H1 (cell line): Measurements from ENCODE around the gene SLC13A2. TPM values are rescaled to one million over a fixed set of nuclear protein-coding genes. Genes with fewer than 3 reads are reported as not detected.

Experiments used
- CTCF ChIA-PET: fragments of 300-600 bp; sonication (Branson Sonifier 250); formaldehyde crosslinking; loops from one replicate; lab custom pipeline; 2021; ENCODE audit not compliant: partially characterized antibody; lab: Charles Lee
- POLR2A ChIA-PET: fragments of 300-600 bp; sonication (Branson Sonifier 250); formaldehyde crosslinking; loops from one replicate; lab custom pipeline; 2021; ENCODE audit warnings: inconsistent platforms; ENCODE audit not compliant: partially characterized antibody; lab: Charles Lee
- DNase-seq, 2 experiments: peaks; one replicate each; pipeline versions ENCODE4 v3.0.0 to v3.0.0-alpha.2; 2010 to 2022; ENCODE audit warnings: low spot score in 2 of 2, low read depth in 1 of 2, mixed read lengths in 1 of 2
- FAIRE-seq: peaks from 2 replicates; lab custom pipeline; 2011; peaks lifted over from hg19 to GRCh38; lab: Jason Lieb, UNC
- H2AFZ ChIP-seq: 2 replicates; pipeline ENCODE4 v1.8.1; 2012; ENCODE audit warnings: low read length, inconsistent platforms
- H2AK5ac ChIP-seq: 2 replicates; pipeline ENCODE4 v1.6.1; 2013; ENCODE audit warnings: low read depth, low read length
- H2BK120ac ChIP-seq: replicated peaks from 2 replicates; pipeline ENCODE3; 2013; ENCODE audit warnings: low read depth, low read length, inconsistent platforms
- H2BK12ac ChIP-seq: 2 replicates; pipeline ENCODE4 v1.6.1; 2013; ENCODE audit warnings: low read depth, low read length
- H2BK15ac ChIP-seq: 2 replicates; pipeline ENCODE4 v1.6.1; 2013; ENCODE audit warnings: low read length
- H2BK20ac ChIP-seq: 2 replicates; pipeline ENCODE4 v1.6.1; 2013; ENCODE audit warnings: low read length
- H2BK5ac ChIP-seq: 2 replicates; pipeline ENCODE4 v1.6.1; 2013; ENCODE audit warnings: low read depth, low read length
- H3K14ac ChIP-seq: 2 replicates; pipeline ENCODE4 v1.6.1; 2013; ENCODE audit warnings: inconsistent platforms; ENCODE audit not compliant: insufficient read length
- H3K18ac ChIP-seq: 2 replicates; pipeline ENCODE4 v1.6.1; 2013; ENCODE audit warnings: low read length; ENCODE audit errors: extremely low read depth
- H3K23ac ChIP-seq: 2 replicates; pipeline ENCODE4 v1.6.1; 2013; ENCODE audit warnings: inconsistent platforms; ENCODE audit not compliant: insufficient read length
- H3K23me2 ChIP-seq: 2 replicates; pipeline ENCODE4 v1.6.1; 2013; ENCODE audit warnings: low read depth, low read length
- H3K27ac ChIP-seq: 2 replicates; pipeline ENCODE4 v1.6.1; 2011; ENCODE audit warnings: low read depth, low read length, inconsistent platforms
- H3K27me3 ChIP-seq, 4 experiments: replicated peaks in 1 of 4; 1 replicate in 1 of 4; 2 replicates in 3 of 4; pipeline versions ENCODE4 v1.6.1 to v1.8.1; 2011 to 2013; ENCODE audit warnings: low read length in 3 of 4, mild to moderate bottlenecking in 3 of 4, inconsistent platforms in 2 of 4, mixed read lengths in 2 of 4, moderate library complexity in 1 of 4; ENCODE audit not compliant: control insufficient read depth in 3 of 4, insufficient read depth in 3 of 4; ENCODE audit errors: extremely low read depth in 1 of 4
- H3K36me3 ChIP-seq, 4 experiments: 2 replicates each; pipeline versions ENCODE4 v1.6.1 to v1.8.1; 2011 to 2013; ENCODE audit warnings: mild to moderate bottlenecking in 4 of 4, low read length in 3 of 4, moderate library complexity in 2 of 4, control low read depth in 1 of 4, inconsistent platforms in 1 of 4; ENCODE audit not compliant: insufficient read depth in 4 of 4, control insufficient read depth in 2 of 4
- H3K4ac ChIP-seq: replicated peaks from 2 replicates; pipeline ENCODE3; 2013; ENCODE audit warnings: low read length, low read depth, mixed read lengths, inconsistent platforms; ENCODE audit not compliant: insufficient read length
- H3K4me1 ChIP-seq, 4 experiments: replicated peaks in 1 of 4; 1 replicate in 1 of 4; 2 replicates in 3 of 4; pipeline versions ENCODE4 v1.6.1 to v1.8.1; 2011 to 2013; ENCODE audit warnings: low read length in 3 of 4, inconsistent platforms in 2 of 4, mixed read lengths in 1 of 4; ENCODE audit not compliant: insufficient read depth in 4 of 4, control insufficient read depth in 3 of 4
- H3K4me2 ChIP-seq, 2 experiments: 2 replicates each; pipeline versions ENCODE4 v1.6.1 to v1.8.1; 2011 to 2013; ENCODE audit warnings: low read depth in 2 of 2, low read length in 2 of 2, control low read depth in 1 of 2, inconsistent platforms in 1 of 2, mild to moderate bottlenecking in 1 of 2; ENCODE audit not compliant: insufficient read depth in 1 of 2
- H3K4me3 ChIP-seq, 4 experiments: fragments of 200-600, 300-600 bp in 1 of 4; sonication (generic), shearing (Covaris generic), sonication (Bioruptor Twin) in 1 of 4; 2 replicates each; pipeline versions ENCODE4 v1.5.1 to v1.8.1; 2011 to 2016; ENCODE audit warnings: low read length in 4 of 4, low read depth in 3 of 4, control low read depth in 2 of 4, inconsistent platforms in 2 of 4, mild to moderate bottlenecking in 2 of 4, mixed read lengths in 1 of 4, moderate library complexity in 1 of 4; ENCODE audit not compliant: insufficient read depth in 2 of 4; ENCODE audit errors: extremely low read depth in 1 of 4
- H3K56ac ChIP-seq: replicated peaks from 2 replicates; pipeline ENCODE3; 2013; ENCODE audit warnings: low read depth, mild to moderate bottlenecking, mixed read lengths, low read length, inconsistent platforms; ENCODE audit not compliant: insufficient read length
- H3K79me1 ChIP-seq: 2 replicates; pipeline ENCODE4 v1.6.1; 2013; ENCODE audit warnings: low read depth, low read length, control low read depth
- H3K79me2 ChIP-seq, 2 experiments: 2 replicates each; pipeline versions ENCODE4 v1.6.1 to v1.8.1; 2012 to 2013; ENCODE audit warnings: low read length in 2 of 2, mild to moderate bottlenecking in 2 of 2, inconsistent platforms in 1 of 2; ENCODE audit not compliant: insufficient read depth in 2 of 2, control insufficient read depth in 1 of 2
- H3K9ac ChIP-seq, 4 experiments: replicated peaks in 1 of 4; 1 replicate in 1 of 4; 2 replicates in 3 of 4; pipeline versions ENCODE4 v1.6.1 to v1.8.1; 2011 to 2013; ENCODE audit warnings: low read depth in 3 of 4, low read length in 3 of 4, control low read depth in 2 of 4, mild to moderate bottlenecking in 2 of 4, moderate library complexity in 2 of 4, inconsistent platforms in 1 of 4; ENCODE audit errors: extremely low read depth in 1 of 4
- H3K9me3 ChIP-seq, 2 experiments: 2 replicates each; pipeline versions ENCODE4 v1.6.1 to v1.8.1; 2012 to 2013; ENCODE audit warnings: mild to moderate bottlenecking in 2 of 2, moderate library complexity in 2 of 2, control low read depth in 1 of 2, inconsistent platforms in 1 of 2, low read depth in 1 of 2, low read length in 1 of 2, mixed read lengths in 1 of 2; ENCODE audit not compliant: insufficient read depth in 2 of 2
- H4K20me1 ChIP-seq, 2 experiments: replicated peaks in 1 of 2; 2 replicates each; pipeline versions ENCODE3 to v1.8.1; 2011 to 2013; ENCODE audit warnings: inconsistent platforms in 2 of 2, low read length in 2 of 2, mild to moderate bottlenecking in 1 of 2; ENCODE audit not compliant: insufficient read depth in 2 of 2, control insufficient read depth in 1 of 2
- H4K5ac ChIP-seq: 2 replicates; pipeline ENCODE4 v1.6.1; 2013; ENCODE audit warnings: low read length, low read depth, mixed read lengths, inconsistent platforms; ENCODE audit not compliant: insufficient read length
- H4K8ac ChIP-seq: 2 replicates; pipeline ENCODE4 v1.8.0; 2013; ENCODE audit warnings: mild to moderate bottlenecking, moderate library complexity, low read length, inconsistent platforms; ENCODE audit not compliant: insufficient read depth; ENCODE audit errors: extremely low read depth
- H4K91ac ChIP-seq: replicated peaks from 2 replicates; pipeline ENCODE3; 2013; ENCODE audit warnings: low read length, mixed read lengths, inconsistent platforms; ENCODE audit not compliant: insufficient read length
- CHD1 ChIP-seq: IDR thresholded peaks from 2 replicates; pipeline ENCODE4 v1.6.1; 2012; ENCODE audit warnings: low read depth, low read length, improper control_type of control experiment
- EP300 ChIP-seq, 2 experiments: IDR thresholded peaks; 1 replicate in 1 of 2; 2 replicates in 1 of 2; pipeline ENCODE4 v1.6.1; 2011 to 2012; ENCODE audit warnings: low read depth in 2 of 2, low read length in 2 of 2, mild to moderate bottlenecking in 2 of 2, borderline replicate concordance in 1 of 2, inconsistent platforms in 1 of 2, moderate library complexity in 1 of 2
- JUN ChIP-seq: IDR thresholded peaks from 2 replicates; pipeline ENCODE4 v1.6.1; 2011; ENCODE audit warnings: low read depth, mild to moderate bottlenecking, improper control_type of control experiment, low read length
- JUND ChIP-seq: IDR thresholded peaks from 2 replicates; pipeline ENCODE4 v1.6.1; 2011; ENCODE audit warnings: mild to moderate bottlenecking, improper control_type of control experiment, low read length
- MAFK ChIP-seq: IDR thresholded peaks from 2 replicates; pipeline ENCODE4 v1.6.1; 2012; ENCODE audit warnings: low read depth, mild to moderate bottlenecking, improper control_type of control experiment, low read length
- RFX5 ChIP-seq: IDR thresholded peaks from 2 replicates; pipeline ENCODE4 v1.6.1; 2011; ENCODE audit warnings: low read depth, low read length, improper control_type of control experiment, borderline replicate concordance
- SIN3A ChIP-seq, 2 experiments: IDR thresholded peaks in 1 of 2; conservative IDR thresholded peaks in 1 of 2; 2 replicates each; pipeline ENCODE4 v1.6.1; 2011 to 2012; ENCODE audit warnings: low read length in 2 of 2, improper control_type of control experiment in 1 of 2, low read depth in 1 of 2, mild to moderate bottlenecking in 1 of 2
- ZNF274 ChIP-seq: IDR thresholded peaks from 2 replicates; pipeline ENCODE4 v1.7.0; 2012; ENCODE audit warnings: low read length, borderline replicate concordance; ENCODE audit errors: extremely low read depth
- WGBS, 2 experiments: shearing (Covaris generic) in 1 of 2; methylation state at CpG; one replicate each; pipeline versions ENCODE4 v1.1.6 to v1.1.7; 2013 to 2015; ENCODE audit warnings: low lambda C conversion rate in 2 of 2, mixed read lengths in 2 of 2, inconsistent platforms in 1 of 2, low coverage in 1 of 2, missing lambda C conversion rate in 1 of 2; ENCODE audit not compliant: insufficient replicate concordance in 2 of 2, insufficient coverage in 1 of 2, insufficient read length in 1 of 2; ENCODE audit errors: extremely low coverage in 1 of 2, missing lambda C conversion rate in 1 of 2; 5-methylcytosine and 5-hydroxymethylcytosine counted together
- polyA plus RNA-seq, 7 experiments: library from polyadenylated mRNA; depleted of rRNA in 3 of 7; stranded (reverse) in 5 of 7; unstranded in 2 of 7; fragments of >200 nt in 5 of 7; fragments of 200-250 nt in 2 of 7; gene quantifications; 1 replicate in 5 of 7; 2 replicates in 1 of 7; 4 replicates in 1 of 7; pipeline versions ENCODE4 v1.2.1 to v1.2.3, GENCODE V29; 2011 to 2013; ENCODE audit warnings: missing spikeins in 2 of 7, mixed read lengths in 2 of 7
- total RNA-seq: library from RNA; stranded (reverse); fragmentation: NEBNext Ultra II Directional; extraction: Animal tissue kit (Norgen Biotek cat#: 25700); gene quantifications from 2 replicates; pipeline ENCODE4 v1.2.1, GENCODE V29; 2021

SLC13A2 gene
- total and polyA plus RNA-seq, 2 of the 8 experiments (the other 6 are each of a cell fraction or from before 2014, with no cell fraction given) = not detected

GRCh38 chr17:28443901-28444638, 29.4 kb upstream of the SLC13A2 start:
- H3K9ac ChIP-seq = no peak overlapping the region
- no peak overlapping the region for H2AK5ac ChIP-seq
- no peaks in the 10 kb centered on the region for H3K23me2 ChIP-seq
- DNase-seq (no peak), FAIRE-seq (no peak)
- no peaks in the 10 kb centered on the region for H4K20me1 ChIP-seq
- H4K5ac ChIP-seq = no peak overlapping the region
- H4K8ac ChIP-seq = no peak overlapping the region
- no peak overlapping the region for H3K27ac ChIP-seq
- H2BK12ac ChIP-seq = no peak overlapping the region
- H3K14ac ChIP-seq = no peak overlapping the region
- no peak overlapping the region for H3K56ac ChIP-seq
- H3K79me2 ChIP-seq = no peaks in the 10 kb centered on the region
- TF ChIP-seq CHD1 = no peak
- TF ChIP-seq JUN = no peak
- TF ChIP-seq EP300 (IDR thresholded peaks at IDR 0.05; ENCODE audit: borderline replicate concordance in 1 of 2, low read depth in 2 of 2, low read length in 2 of 2) = no peak
- TF ChIP-seq SIN3A (conservative IDR thresholded peaks at IDR 0.05 in 1 of 2, IDR thresholded peaks at IDR 0.05 in 1 of 2; ENCODE audit: low read depth in 1 of 2, low read length in 2 of 2) = no peak
- no peak for TF ChIP-seq MAFK
- no peak for TF ChIP-seq ZNF274
- no peak for TF ChIP-seq JUND
- TF ChIP-seq RFX5 = no peak
- 91% methylated on average over 9 of the region's 9 CpGs; no CpG with 5 or more reads in 1 of the 2 experiments for WGBS, 2 experiments
- no peak overlapping the region for H2BK20ac ChIP-seq
- H2AFZ ChIP-seq = no peak overlapping the region
- H2BK5ac ChIP-seq = no peak overlapping the region
- H3K23ac ChIP-seq = no peak overlapping the region
- H4K91ac ChIP-seq = no peak overlapping the region
- H3K18ac ChIP-seq = no peak overlapping the region
- H3K27me3 ChIP-seq = no peaks in the 10 kb centered on the region
- H3K4me3 ChIP-seq = no peak overlapping the region
- ChIA-PET CTCF (interaction anchor here (0.6 to 1.5 kb wide), 9 partner anchors 8 to 54 kb away, joined by 3 to 5 read pairs (median 4); no protein-coding TSS in a partner anchor), POLR2A (no interaction called here)
- no peak overlapping the region for H2BK120ac ChIP-seq
- no peaks in the 10 kb centered on the region for H3K36me3 ChIP-seq
- no peak overlapping the region for H2BK15ac ChIP-seq
- H3K4me1 ChIP-seq = no peaks in the 10 kb centered on the region
- no peaks in the 10 kb centered on the region for H3K79me1 ChIP-seq
- H3K9me3 ChIP-seq = no peaks in the 10 kb centered on the region
- H3K4ac ChIP-seq = no peak overlapping the region
- no peak overlapping the region for H3K4me2 ChIP-seq
